Panc1 (cell line): Measurements from ENCODE around the gene DHRS4.

Experiments
- POLR2AphosphoS5 ChIP-seq: IDR thresholded peaks from 2 replicates; pipeline ENCODE4 v1.6.1; 2012; ENCODE audit warnings: mild to moderate bottlenecking, low read depth, low read length, moderate library complexity
- SIN3A ChIP-seq: IDR thresholded peaks from 2 replicates; pipeline ENCODE4 v1.6.1; 2012; ENCODE audit warnings: low read depth, mild to moderate bottlenecking, low read length, moderate library complexity, borderline replicate concordance; ENCODE audit not compliant: insufficient read depth
- TF ChIP-seq, protein P1 (sequence below): fragments of 450-650 bp; IDR thresholded peaks from 2 replicates; pipeline ENCODE4 v1.5.1; 2017; ENCODE audit warnings: mild to moderate bottlenecking
- TF ChIP-seq, protein P2 (sequence below), 2 experiments: IDR thresholded peaks; 2 replicates each; pipeline ENCODE4 v1.6.1; 2011 to 2012; ENCODE audit warnings: low read depth in 2 of 2, control low read depth in 1 of 2, low read length in 1 of 2, mild to moderate bottlenecking in 1 of 2, moderate library complexity in 1 of 2; ENCODE audit not compliant: insufficient read depth in 1 of 2

DNA sequence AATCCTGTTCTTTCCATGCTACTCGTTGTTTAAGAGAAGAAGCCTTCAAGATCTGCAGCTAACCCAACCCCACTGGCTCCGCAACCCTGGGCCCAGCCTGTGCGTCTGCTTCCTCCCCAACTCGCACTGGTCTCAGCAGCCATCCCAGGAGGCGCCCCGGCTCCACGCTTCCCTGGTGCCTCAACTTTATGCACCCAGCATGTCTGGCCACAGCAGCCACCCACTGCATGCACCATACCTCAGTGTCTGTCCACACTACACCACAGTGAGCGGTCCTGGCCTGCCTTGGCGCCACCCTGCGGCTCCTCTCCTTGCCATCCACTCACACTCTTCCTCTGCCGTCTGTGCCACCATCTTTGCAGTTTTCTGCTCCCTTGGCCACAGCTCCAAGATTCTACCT, 27.0 kb upstream of the DHRS4 start:
- no peak for TF ChIP-seq POLR2AphosphoS5
- TF ChIP-seq, protein P1, sequence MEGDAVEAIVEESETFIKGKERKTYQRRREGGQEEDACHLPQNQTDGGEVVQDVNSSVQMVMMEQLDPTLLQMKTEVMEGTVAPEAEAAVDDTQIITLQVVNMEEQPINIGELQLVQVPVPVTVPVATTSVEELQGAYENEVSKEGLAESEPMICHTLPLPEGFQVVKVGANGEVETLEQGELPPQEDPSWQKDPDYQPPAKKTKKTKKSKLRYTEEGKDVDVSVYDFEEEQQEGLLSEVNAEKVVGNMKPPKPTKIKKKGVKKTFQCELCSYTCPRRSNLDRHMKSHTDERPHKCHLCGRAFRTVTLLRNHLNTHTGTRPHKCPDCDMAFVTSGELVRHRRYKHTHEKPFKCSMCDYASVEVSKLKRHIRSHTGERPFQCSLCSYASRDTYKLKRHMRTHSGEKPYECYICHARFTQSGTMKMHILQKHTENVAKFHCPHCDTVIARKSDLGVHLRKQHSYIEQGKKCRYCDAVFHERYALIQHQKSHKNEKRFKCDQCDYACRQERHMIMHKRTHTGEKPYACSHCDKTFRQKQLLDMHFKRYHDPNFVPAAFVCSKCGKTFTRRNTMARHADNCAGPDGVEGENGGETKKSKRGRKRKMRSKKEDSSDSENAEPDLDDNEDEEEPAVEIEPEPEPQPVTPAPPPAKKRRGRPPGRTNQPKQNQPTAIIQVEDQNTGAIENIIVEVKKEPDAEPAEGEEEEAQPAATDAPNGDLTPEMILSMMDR, result no peak
- TF ChIP-seq SIN3A, result no peak
- TF ChIP-seq, protein P2, sequence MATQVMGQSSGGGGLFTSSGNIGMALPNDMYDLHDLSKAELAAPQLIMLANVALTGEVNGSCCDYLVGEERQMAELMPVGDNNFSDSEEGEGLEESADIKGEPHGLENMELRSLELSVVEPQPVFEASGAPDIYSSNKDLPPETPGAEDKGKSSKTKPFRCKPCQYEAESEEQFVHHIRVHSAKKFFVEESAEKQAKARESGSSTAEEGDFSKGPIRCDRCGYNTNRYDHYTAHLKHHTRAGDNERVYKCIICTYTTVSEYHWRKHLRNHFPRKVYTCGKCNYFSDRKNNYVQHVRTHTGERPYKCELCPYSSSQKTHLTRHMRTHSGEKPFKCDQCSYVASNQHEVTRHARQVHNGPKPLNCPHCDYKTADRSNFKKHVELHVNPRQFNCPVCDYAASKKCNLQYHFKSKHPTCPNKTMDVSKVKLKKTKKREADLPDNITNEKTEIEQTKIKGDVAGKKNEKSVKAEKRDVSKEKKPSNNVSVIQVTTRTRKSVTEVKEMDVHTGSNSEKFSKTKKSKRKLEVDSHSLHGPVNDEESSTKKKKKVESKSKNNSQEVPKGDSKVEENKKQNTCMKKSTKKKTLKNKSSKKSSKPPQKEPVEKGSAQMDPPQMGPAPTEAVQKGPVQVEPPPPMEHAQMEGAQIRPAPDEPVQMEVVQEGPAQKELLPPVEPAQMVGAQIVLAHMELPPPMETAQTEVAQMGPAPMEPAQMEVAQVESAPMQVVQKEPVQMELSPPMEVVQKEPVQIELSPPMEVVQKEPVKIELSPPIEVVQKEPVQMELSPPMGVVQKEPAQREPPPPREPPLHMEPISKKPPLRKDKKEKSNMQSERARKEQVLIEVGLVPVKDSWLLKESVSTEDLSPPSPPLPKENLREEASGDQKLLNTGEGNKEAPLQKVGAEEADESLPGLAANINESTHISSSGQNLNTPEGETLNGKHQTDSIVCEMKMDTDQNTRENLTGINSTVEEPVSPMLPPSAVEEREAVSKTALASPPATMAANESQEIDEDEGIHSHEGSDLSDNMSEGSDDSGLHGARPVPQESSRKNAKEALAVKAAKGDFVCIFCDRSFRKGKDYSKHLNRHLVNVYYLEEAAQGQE (IDR thresholded peaks at IDR 0.05; ENCODE audit: insufficient read depth in 1 of 2, low read depth in 2 of 2, low read length in 1 of 2), result no peak
